Vagina (tissue), 2 donors: ENCODE data around the gene RPIA.

Experiments used
- CTCF ChIP-seq, 3 experiments: fragments of 450-650 bp in 2 of 3; fragments of 200-600 bp in 1 of 3; sonication (generic) in 1 of 3; IDR thresholded peaks; one replicate each; pipeline ENCODE4 v1.5.1; 2017 to 2019; ENCODE audit warnings: antibody characterized with exemption in 3 of 3, mild to moderate bottlenecking in 2 of 3, moderate library complexity in 2 of 3
- POLR2AphosphoS5 ChIP-seq, 2 donors: sonication (generic); formaldehyde crosslinking; IDR thresholded peaks; one replicate each; pipeline ENCODE4 v1.9.0; 2017; ENCODE audit warnings: antibody characterized with exemption in 2 of 2, mild to moderate bottlenecking in 2 of 2, low read depth in 1 of 2; ENCODE audit not compliant: insufficient read depth in 1 of 2

- TF ChIP-seq CTCF (IDR thresholded peaks at IDR 0.05), result no peak
- TF ChIP-seq POLR2AphosphoS5 (IDR thresholded peaks at IDR 0.05; ENCODE audit: insufficient read depth in 1 of 2, low read depth in 1 of 2), result no peak
Measured at GRCh38 chr2:88711897-88712296, 20.4 kb downstream of the RPIA start.
